ENCODE data around the gene PIPOX.

The PIPOX gene

DNA sequence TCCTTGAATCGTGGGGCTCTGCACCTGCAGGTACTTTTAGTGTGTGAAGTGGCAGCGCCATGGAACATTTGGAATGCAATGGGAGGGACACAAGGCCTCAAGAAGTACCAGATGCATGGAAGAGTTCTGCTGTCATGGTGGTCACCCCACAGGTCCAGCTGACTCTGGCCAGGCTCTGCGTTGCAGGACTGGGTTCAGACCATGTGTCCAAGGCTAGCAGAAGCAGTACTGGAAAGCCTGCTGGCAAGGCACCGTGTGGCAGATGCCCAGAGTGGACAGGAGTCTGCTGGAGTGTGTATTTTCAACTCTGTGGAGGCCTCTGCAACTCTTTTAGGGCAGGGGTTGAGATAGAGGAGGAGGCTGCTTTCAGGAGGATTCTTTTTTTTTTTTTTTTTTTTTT, 2.1 kb downstream of the PIPOX start:
- in situ Hi-C loops (cut with HindIII; ENCODE audit: low sequenced_read_pairs): no loop called here

DNA sequence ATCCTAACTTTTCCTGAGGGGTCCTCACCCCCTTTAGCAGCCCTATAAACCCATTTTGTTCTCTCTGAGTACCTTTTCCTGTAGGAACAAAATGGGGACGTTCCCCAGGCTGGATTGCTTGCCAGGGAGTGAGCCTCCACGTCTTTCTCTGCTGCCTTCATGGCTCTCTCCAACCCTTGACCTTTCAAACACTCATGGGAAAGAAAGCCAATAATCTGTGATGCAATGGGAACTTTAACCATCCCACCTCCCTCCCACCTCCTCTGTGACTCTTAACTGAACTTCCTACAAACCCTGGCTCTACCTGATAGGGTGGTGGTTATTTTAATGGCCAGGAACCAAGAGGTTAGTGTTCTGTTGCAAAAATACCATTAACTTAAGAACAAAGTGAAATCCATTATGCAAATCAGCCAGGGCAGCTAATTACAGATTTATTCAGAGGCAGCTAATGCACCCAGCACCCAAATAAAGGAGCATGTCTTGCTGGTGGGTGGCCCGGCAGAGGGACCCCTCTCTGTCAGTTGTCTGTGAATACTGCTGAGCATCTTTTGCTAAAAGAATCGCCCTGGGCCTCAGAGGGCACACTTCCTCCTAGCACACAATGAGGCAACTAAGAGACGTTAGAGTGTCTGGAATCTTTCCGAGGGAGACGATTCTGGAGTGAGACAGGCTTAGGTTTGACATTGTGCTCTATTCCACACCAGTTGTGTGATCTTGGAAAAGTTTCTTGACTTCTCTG, 3.0 kb downstream of the PIPOX start:
- in situ Hi-C loops (cut with HindIII; ENCODE audit: low sequenced_read_pairs): no loop called here

DNA sequence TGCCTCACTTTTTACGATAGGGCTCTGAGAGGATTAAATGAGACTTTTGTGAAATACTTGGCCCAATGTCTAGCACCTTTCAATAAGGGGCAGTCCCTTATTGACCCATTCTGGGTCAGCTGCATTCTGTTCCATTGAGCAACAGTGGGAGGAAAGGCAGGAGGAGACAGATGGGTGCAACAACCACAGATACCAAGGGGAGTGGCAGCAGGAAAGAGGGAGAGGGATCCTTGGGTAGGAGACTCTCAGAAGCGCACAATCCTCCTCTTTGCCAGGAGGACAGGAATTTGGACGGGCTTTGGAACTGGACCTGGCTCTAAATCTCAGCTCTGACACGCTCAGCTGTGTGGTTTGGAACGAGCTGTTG, 3.5 kb downstream of the PIPOX start:
- in situ Hi-C loops (cut with HindIII; ENCODE audit: low sequenced_read_pairs): no loop called here

DNA sequence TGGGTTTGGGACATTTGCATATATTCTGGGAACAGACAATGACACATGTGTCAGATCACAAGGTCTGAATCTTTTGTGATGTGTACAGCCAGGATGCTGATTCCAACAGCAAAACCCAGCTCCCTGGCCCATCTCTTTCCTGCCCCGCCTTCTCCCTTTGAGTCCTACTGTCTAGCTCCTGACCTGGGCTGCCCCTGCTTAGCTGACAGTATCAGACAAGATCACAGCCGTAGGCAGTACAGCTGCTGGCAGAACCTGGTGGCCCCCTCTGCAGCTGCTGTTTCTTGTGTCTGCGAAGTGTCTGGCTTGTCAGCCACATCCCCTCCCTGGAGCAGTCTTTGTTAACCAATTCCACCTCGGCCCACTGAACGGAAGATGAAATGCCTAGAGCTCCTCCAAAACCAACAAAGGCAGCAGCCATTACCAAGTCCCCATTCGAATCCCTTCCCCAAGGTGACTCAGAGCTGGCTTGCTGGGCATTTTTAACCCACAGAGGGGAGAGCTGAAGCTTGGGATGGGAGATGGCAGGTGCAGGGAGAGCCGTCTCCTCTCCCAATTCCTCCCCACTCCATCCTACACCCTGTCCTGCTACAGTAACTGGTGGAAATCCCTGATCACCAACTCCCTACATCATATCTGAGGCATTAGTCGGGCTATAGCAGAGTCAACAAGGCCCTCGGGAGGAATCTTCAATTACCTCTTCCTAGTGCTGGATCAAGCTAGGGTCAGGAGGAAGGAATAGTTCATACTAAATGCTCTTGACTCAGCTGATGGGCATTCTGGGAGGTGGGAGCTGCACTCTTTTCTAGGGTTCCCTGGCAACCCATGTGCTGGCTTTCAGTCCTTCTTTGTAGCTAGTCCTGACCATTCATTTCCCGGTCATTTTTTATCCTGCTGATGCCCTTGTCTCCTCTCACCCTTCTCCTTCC, 5.8 kb downstream of the PIPOX start:
- in situ Hi-C loops (cut with HindIII; ENCODE audit: low sequenced_read_pairs): no loop called here

DNA sequence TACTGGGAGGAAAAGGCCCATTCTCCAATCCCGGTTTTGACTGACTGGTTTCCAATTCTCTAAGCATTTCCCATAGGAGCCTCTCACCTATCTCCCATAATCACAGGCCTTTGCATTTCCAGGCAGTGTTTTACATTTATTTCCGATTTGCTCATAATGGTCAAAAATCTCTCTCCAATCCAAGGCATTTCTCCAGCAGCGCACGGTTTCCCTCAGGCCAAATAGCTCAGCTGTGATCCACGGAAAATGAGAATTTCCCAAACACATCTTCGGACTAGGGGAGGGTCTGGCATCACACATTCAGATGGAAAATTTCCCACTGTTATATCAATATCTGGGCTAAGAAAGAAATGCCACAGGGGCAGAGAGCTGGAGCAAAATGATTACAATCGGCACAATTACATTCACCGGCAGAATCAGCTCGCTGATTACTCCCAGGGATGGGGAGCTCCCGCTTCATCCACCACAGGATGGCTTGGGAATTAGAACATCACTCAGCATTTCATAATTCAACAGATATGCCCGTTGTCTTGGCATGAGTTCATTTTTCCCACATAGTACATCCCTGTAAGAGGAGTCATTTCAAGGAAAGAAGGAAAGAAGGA, 6.7 kb downstream of the PIPOX start:
- in situ Hi-C loops (cut with HindIII; ENCODE audit: low sequenced_read_pairs): no loop called here

DNA sequence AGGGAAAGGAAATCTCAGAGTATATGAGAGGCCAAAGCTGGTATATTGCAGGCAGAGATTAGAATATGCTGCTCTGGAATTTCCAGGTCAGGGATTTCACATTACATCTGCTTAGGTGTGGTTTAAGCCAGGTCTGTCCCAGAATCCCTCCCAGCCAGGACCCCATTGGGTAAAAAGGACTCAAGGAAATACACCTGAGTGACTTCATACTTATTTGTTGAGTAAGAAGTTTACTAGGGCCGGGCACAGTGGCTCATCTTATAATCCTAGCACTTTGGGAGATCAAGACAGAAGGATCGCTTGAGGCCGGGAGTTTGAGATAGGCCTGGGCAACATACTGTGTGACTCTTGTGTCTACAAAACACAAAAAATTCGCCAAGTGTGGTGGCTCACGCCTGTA, 7.2 kb downstream of the PIPOX start:
- in situ Hi-C loops (cut with HindIII; ENCODE audit: low sequenced_read_pairs): no loop called here

DNA sequence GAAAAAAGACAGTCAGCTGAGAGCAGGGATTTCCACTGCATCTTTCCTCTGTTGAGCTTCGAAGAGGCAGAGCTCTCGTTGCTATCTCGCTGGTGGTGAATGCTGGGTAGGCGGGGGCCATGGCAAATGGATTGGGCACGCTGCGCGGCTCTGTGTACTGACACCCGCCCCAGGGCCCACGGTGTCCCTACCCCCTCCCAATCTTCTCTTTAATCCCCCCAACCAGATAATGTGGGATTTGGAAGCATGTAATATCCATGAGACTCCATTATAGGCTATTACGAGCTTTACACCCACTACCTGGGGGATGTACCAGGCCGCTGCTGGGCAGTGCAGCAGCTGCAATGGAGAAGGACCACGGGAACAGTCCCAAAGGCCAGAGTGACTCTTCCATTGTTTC, 8.3 kb downstream of the PIPOX start:
- in situ Hi-C loops (cut with HindIII; ENCODE audit: low sequenced_read_pairs): no loop called here

DNA sequence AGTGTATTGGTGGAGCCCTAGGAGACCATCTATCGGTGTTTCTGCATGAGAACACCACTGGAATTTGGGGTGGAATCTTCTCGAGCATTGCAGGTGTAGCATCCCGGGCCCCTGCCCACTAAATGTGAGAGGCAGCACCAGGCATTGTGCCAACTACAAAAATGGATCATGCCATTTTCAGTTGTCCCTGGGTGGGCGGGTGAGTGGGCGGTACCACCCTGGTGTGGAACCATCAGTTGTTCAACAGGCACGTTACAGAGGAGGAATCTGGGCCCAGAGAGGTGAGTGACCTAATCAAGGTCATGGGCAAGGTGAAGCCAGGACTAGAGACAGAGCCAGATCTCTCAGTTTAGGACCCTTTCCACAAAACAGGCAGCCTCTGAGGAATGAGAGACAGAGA, 8.8 kb downstream of the PIPOX start:
- in situ Hi-C loops (cut with HindIII; ENCODE audit: low sequenced_read_pairs): no loop called here

DNA sequence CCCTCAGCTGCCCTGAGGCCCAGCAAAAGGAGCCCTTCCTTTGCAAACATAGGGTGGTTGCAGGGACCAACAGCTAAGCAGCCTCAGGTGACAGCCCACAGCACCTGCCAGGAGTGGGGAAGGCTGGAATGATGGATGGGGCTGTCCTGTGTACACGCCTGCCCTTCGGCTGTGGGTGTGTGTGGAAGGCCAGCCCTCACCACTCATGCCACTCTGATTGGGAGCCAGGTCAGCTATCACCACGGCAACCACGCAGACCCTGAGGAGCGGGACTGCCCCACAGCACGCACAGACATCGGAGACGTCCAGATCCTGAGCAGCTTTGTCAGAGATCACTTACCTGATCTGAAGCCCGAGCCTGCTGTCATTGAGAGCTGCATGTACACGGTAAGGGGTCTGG, 11.9 kb downstream of the PIPOX start:
- in situ Hi-C loops (cut with HindIII; ENCODE audit: low sequenced_read_pairs): no loop called here

DNA sequence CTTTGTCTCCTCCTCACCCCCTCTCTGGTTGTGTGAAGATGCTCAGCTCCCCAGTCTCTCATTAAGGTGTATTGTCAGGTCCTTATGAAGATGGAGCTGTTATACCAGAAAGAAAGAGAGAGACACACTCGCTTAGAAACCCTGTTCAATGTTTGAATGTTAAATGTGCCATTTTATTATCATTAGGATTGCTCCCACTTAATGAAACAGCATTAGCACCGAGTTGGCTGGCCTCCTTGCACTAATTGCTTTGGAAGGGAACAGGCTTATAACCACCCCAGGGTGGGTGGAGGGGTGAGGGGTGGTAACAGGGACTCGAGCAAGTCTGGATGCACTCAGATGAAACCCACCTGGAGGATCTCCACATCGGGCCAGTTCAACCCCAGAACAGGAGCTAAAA, 14.4 kb downstream of the PIPOX start:
- in situ Hi-C loops (cut with HindIII; ENCODE audit: low sequenced_read_pairs): no loop called here

DNA sequence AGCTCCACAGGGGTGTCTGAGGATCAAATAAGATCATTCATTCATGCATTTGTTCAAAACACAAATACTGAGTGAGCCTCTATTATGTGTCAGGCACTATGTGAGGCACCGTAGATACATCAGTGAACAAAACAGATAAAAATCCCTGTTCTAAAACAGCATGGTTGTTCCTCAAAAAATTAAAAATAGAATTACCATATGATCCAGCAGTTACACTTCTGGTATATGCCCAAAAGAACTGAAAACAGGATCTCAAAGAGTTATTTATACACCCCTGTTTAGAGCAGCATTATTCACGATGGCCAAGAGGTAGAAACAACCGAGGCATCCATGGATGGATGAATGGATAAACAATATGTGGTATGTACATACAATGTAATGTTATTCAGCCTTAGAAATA, 15.4 kb downstream of the PIPOX start:
- in situ Hi-C loops (cut with HindIII; ENCODE audit: low sequenced_read_pairs): no loop called here

DNA sequence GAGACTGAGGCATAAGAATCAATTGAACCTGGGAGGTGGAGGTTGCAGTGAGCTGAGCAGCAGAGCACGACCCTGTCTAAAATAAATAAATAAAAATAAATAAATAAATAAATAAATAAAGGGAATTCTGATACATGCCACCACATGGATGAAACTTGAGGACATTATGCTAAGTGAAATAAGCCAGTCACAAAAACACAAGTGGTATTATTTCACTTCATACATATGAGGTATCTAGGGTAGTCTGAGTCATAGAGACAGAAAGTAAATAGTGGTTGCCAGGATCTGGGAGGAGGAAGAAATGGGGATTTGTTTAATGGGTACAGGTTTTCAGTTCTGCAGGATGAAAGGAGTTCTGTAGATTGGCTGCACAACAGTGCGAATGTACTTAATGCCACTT, 16.3 kb downstream of the PIPOX start:
- in situ Hi-C loops (cut with HindIII; ENCODE audit: low sequenced_read_pairs): no loop called here

DNA sequence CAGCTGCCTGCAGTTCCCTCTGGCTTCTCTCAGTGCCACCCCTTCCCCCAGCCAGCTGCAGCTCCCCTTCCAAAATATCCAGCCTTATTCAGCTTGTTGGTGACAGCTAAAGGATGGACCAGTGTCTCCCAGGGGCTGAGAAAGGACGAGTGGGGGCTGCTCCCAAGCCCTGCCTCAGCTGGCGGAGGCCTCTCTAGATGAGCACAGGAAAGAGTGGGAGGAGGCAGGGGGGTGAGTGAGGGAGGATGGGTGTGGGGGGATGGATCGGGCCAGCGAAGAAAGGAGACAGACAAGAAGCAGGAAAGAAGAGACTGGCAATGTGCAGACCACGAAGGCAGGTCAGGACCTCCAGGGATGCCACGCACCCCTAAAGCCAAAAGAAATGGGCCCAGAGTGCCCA, 17.5 kb downstream of the PIPOX start:
- in situ Hi-C loops (cut with HindIII; ENCODE audit: low sequenced_read_pairs): no loop called here

DNA sequence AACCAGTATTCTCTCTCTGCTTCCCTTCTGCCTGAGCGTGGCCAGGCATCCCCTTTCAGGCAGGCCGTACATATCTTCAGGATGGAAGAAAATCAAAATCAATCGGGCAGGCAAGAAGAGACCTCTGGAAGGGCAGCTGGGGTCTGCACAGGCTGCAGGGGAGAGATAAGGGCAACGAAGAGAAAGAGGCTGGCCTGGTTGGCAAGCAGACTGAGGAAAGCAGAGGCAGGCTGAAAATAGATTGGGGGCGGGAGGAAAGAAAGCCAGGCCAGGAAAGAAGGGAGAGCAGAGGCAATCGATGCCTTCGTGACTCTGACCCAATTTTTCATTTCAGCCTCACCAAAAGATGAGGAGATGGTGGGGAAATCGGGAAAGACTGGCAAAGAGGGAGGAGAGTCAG, 18.1 kb downstream of the PIPOX start:
- in situ Hi-C loops (cut with HindIII; ENCODE audit: low sequenced_read_pairs): no loop called here

DNA sequence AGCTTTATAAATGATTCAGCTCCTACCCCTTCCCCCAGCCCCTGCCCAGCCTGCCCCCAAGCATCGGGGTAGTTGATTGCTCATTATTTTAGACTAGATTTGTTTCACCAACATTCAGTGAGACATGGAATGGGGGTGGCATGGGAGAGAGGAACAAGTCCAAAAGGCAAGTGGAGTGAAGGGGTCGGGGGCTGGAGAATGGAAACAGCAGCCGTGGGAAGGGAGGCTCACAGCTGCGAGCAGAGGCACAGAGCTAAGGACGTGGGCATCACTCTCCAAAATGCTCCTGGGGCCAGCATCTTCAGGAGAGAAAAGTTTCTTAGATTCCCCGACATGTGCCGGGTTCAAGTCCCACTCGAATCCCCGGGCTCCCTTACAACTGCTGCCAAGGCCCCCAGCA, 19.3 kb downstream of the PIPOX start:
- in situ Hi-C loops (cut with HindIII; ENCODE audit: low sequenced_read_pairs): no loop called here

DNA sequence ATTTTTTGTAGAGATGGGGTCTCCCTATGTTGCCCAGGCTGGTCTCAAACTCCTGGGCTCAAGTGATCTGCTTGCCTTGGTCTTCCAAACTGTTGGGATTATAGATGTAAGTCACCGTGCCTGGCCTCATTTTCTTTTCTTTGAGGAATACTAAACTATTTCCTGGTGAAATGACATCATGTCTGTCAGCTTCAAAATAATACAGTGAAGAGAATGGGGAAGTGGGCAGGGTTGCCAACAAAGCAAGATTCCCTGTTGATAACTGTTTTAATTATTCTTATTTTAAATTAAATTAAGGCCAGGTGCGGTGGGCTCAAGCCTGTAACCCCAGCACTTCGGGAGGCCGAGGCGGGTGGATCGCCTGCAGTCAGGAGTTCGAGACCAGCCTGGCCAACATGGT, 21.1 kb downstream of the PIPOX start:
- in situ Hi-C loops (cut with HindIII; ENCODE audit: low sequenced_read_pairs): no loop called here

DNA sequence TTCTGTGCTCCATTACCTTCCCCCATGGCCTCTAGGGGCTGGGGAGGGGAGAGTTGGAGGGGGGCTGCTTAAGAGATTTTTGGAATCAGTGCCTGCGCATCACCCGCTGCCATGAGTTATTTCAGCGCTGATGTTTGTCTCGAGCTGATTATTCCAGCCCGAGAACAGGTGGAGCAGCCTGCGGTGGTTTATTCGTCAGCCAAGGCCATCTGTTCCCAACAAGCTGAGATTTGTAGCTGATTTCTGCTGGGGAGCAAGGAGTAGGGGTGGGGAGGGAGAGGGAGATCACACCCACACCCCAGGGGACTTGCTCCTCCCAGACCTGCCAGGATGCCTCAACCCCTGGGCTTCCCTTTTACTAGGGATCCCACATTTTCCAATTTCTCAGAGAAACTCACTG, 23.1 kb downstream of the PIPOX start:
- in situ Hi-C loops (cut with HindIII; ENCODE audit: low sequenced_read_pairs): no loop called here

DNA sequence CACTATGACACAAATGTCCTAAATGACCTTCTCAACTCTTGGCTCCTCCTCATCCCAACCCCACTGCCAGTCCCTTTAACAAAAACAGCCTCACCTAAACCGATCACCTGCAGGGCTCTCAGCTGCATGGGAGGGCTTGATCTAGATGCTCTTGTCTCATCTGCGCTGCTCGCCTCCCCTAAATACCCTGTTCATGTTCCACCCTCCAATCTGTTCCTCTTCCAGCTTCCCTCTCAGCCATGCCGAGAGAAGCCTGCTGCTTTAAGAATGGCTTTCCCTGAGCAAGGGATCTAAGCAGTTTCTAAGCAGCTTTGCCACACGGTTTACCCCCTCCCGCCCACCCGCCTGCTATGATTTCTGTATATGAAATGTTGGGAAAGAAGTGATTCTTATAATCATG, 23.7 kb downstream of the PIPOX start:
- in situ Hi-C loops (cut with HindIII; ENCODE audit: low sequenced_read_pairs): no loop called here

DNA sequence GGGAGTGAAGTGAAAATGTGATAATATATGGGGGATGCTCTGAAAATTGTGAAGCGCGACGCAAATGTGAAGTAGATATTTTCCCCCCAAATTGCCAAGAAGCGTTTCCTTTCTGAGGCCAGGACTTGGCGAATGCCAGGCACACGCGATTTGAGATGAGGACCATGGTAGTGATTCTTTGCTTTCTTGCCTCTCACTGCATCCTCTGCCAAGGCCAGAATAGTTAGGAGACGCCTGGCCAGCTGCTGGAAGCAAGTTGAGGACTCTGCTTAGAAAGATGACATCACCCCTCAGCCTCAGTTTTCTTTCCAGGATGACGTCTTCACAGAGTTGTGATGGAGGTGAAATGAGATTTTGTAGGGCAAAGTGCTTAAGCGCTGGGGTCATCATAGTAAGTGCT, 25.9 kb downstream of the PIPOX start:
- in situ Hi-C loops (cut with HindIII; ENCODE audit: low sequenced_read_pairs): no loop called here

DNA sequence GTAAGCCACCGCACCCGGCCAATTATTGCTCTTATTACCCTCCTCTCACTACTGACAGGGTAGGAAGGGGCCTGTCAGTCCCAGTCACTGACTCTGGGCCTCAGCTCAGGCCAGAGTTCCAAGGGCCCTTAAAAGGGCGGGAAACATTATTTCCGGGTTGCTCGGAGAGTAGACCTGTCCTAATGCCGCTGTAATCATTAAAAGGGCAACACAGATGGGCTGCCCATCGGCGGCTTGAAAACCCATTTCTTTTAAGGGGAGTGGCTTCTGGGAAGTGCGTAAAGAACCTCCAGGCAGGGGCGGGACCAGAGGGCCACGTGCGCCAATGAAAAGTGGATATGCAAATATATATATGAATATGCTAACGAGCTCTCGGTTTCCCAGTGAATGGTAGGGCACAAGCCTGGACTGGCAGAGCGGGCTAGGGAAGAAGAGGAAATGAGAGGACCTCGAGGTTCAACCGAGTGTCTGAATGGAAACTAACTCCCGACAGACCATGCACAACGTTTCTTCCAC, 26.6 kb downstream of the PIPOX start:
- in situ Hi-C loops (cut with HindIII; ENCODE audit: low sequenced_read_pairs): loop anchor here (5.0 kb wide), 1 partner anchor 47 kb away; no protein-coding TSS in a partner anchor

DNA sequence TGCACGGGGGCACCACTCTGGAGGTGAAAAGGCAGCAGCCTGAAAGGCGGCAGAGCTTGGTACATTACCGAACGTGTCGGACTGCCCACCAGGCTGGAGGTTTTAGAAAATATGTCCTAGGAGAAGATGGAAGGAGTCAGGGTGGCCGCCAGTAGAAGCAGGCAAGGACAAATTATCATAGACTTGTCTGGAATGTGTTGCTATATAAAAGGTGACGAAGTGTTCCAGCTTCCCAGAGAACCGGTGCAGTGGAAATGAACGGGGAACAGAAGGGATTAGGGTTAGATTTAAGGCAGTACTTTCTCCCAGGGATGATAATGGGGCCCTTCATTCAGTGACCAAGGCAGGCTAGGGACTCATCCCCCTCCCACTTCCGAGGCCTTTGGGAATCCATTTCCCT, 27.4 kb downstream of the PIPOX start:
- in situ Hi-C loops (cut with HindIII; ENCODE audit: low sequenced_read_pairs): loop anchor here (5.0 kb wide), 1 partner anchor 48 kb away; no protein-coding TSS in a partner anchor

DNA sequence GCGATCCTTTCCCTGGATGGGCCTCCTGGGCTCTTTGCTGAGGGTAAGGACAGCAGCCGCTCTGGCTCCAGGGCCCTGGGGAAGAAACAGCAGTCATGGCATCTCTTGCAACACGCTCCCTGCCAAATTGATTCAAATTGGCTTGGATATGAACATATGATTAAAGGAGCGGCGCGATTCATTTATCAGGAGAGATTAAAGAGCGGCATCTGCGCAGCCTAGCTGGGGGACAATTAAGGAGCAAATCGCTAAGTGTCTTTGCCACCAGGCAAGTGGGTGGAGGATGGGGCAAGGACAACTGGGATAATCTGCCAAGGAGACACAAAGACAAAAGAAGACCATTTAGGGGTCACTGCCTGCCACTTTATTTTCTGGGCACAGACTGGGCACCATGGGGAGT, 27.8 kb downstream of the PIPOX start:
- in situ Hi-C loops (cut with HindIII; ENCODE audit: low sequenced_read_pairs): loop anchor here (5.0 kb wide), 1 partner anchor 48 kb away; no protein-coding TSS in a partner anchor
